SH-SY5Y (cell line): ENCODE data around the gene MATK.

ENCODE experiments used
- GATA2 ChIP-seq: IDR thresholded peaks from 2 replicates; pipeline ENCODE4 v1.6.1; 2011; ENCODE audit warnings: mild to moderate bottlenecking, low read depth, low read length
- GATA3 ChIP-seq: IDR thresholded peaks from 2 replicates; pipeline ENCODE4 v1.6.1; 2011; ENCODE audit warnings: low read depth, mild to moderate bottlenecking, low read length, moderate library complexity

- TF ChIP-seq GATA2 (no peak), GATA3 (no peak)
Measured at GRCh38 chr19:3822683-3823349, 36.6 kb upstream of the MATK start.
